GM21423 (cell line): ENCODE data around the gene GKN2.
"Not testable (repeated sequence)": the region's sequence is repeated elsewhere in the genome, so short reads cannot be mapped to it uniquely, and the experiment has no call there.

Experiments used
- ATAC-seq: cut with Tn5 transposase; IDR thresholded peaks from one replicate; pipeline ENCODE4 v1.9.1; 2021; ENCODE audit warnings: mild to moderate bottlenecking, moderate library complexity; ENCODE audit not compliant: unreplicated experiment

Gene GKN2

GRCh38 chr2:68964282-68964681, 11.6 kb upstream of the GKN2 start:
- ATAC-seq, result no peak

GRCh38 chr2:68961380-68961779, 8.7 kb upstream of the GKN2 start:
- ATAC-seq, result no peak

GRCh38 chr2:68959001-68959400, 6.3 kb upstream of the GKN2 start:
- ATAC-seq, result no peak

GRCh38 chr2:68955432-68955831, 2.7 kb upstream of the GKN2 start:
- ATAC-seq, result not testable (repeated sequence)

GRCh38 chr2:68951899-68952298, 794 bp downstream of the GKN2 start:
- ATAC-seq, result no peak

- no peak for ATAC-seq
These were observed 4.0 kb downstream of the GKN2 start for GRCh38 chr2:68948710-68949109.

- ATAC-seq, result no peak
These were observed 6.6 kb downstream of the GKN2 start for GRCh38 chr2:68946117-68946516.

- no peak for ATAC-seq
These were observed 8.8 kb downstream of the GKN2 start for GRCh38 chr2:68943581-68944568.

GRCh38 chr2:68942827-68943226, 9.9 kb downstream of the GKN2 start:
- ATAC-seq, result no peak

- no peak for ATAC-seq
These were observed 12.3 kb downstream of the GKN2 start for GRCh38 chr2:68940369-68940768.

GRCh38 chr2:68939962-68940361, 12.7 kb downstream of the GKN2 start:
- ATAC-seq, result no peak

- no peak for ATAC-seq
These were observed 13.8 kb downstream of the GKN2 start for GRCh38 chr2:68938938-68939337.

- ATAC-seq, result no peak
These were observed 15.2 kb downstream of the GKN2 start for GRCh38 chr2:68937346-68938055.

- ATAC-seq, result no peak
These were observed 15.8 kb downstream of the GKN2 start for GRCh38 chr2:68936889-68937288.

- no peak for ATAC-seq
These were observed 16.3 kb downstream of the GKN2 start for GRCh38 chr2:68936427-68936826.

GRCh38 chr2:68935471-68935870, 17.2 kb downstream of the GKN2 start:
- no peak for ATAC-seq

GRCh38 chr2:68934021-68934420, 18.7 kb downstream of the GKN2 start:
- no peak for ATAC-seq

GRCh38 chr2:68932402-68932801, 20.3 kb downstream of the GKN2 start:
- ATAC-seq, result no peak

- ATAC-seq, result no peak
These were observed 20.9 kb downstream of the GKN2 start for GRCh38 chr2:68931799-68932198.

- ATAC-seq, result no peak
These were observed 21.5 kb downstream of the GKN2 start for GRCh38 chr2:68931149-68931711.

- no peak for ATAC-seq
These were observed 25.9 kb downstream of the GKN2 start for GRCh38 chr2:68926796-68927195.
